Amniotic stem cell (primary cell): Measurements from ENCODE around the gene NGF.
A peak's percentile ranks its signal among the peaks of the same experiment; 100 is the strongest.
"Not testable (repeated sequence)": the region's sequence is repeated elsewhere in the genome, so short reads cannot be mapped to it uniquely, and the experiment has no call there.

ENCODE experiments used
- DNase-seq: peaks from one replicate; lab custom pipeline; 2025; lab: John Stamatoyannopoulos, UW

NGF gene

GRCh38 chr1:115309504-115309903 is 28.5 kb downstream of the NGF start:
- DNase-seq: not testable (repeated sequence)

GRCh38 chr1:115308969-115309368 is 29.1 kb downstream of the NGF start:
- no peak for DNase-seq

GRCh38 chr1:115307661-115308060 is 30.4 kb downstream of the NGF start:
- no peak for DNase-seq

GRCh38 chr1:115306146-115306545 is 31.9 kb downstream of the NGF start:
- no peak for DNase-seq

GRCh38 chr1:115303364-115303763 is 34.7 kb downstream of the NGF start:
- DNase-seq: no peak

- peak; percentile 72 for DNase-seq
Measured at GRCh38 chr1:115302390-115302961, 35.6 kb downstream of the NGF start.

GRCh38 chr1:115301438-115302020 is 36.5 kb downstream of the NGF start:
- no peak for DNase-seq

GRCh38 chr1:115300087-115300876 is 37.8 kb downstream of the NGF start:
- no peak for DNase-seq

- DNase-seq: no peak
Measured at GRCh38 chr1:115299266-115299665, 38.8 kb downstream of the NGF start.

- DNase-seq: no peak
Measured at GRCh38 chr1:115296981-115297380, 41.1 kb downstream of the NGF start.

- no peak for DNase-seq
Measured at GRCh38 chr1:115295904-115296696, 41.9 kb downstream of the NGF start.

- DNase-seq: no peak
Measured at GRCh38 chr1:115293899-115294298, 44.1 kb downstream of the NGF start.

GRCh38 chr1:115293006-115293405 is 45.0 kb downstream of the NGF start:
- DNase-seq: no peak

GRCh38 chr1:115291741-115292140 is 46.3 kb downstream of the NGF start:
- DNase-seq: no peak

GRCh38 chr1:115289940-115290339 is 48.1 kb downstream of the NGF start:
- DNase-seq: no peak

- DNase-seq: no peak
Measured at GRCh38 chr1:115288591-115289198, 49.4 kb downstream of the NGF start.

GRCh38 chr1:115286431-115287205 is 51.4 kb downstream of the NGF start:
- no peak for DNase-seq

- no peak for DNase-seq
Measured at GRCh38 chr1:115284209-115284608, 53.8 kb downstream of the NGF start.

GRCh38 chr1:115283681-115284146 is 54.3 kb downstream of the NGF start:
- DNase-seq: no peak

- DNase-seq: no peak
Measured at GRCh38 chr1:115283249-115283648, 54.8 kb downstream of the NGF start.

GRCh38 chr1:115282807-115283208 is 55.2 kb downstream of the NGF start:
- DNase-seq: no peak
